Measurements from ENCODE around the gene SPACA6. TPM values are rescaled to one million over a fixed set of nuclear protein-coding genes. Genes with fewer than 3 reads are reported as not detected.
"Not testable (repeated sequence)": the region's sequence is repeated elsewhere in the genome, so short reads cannot be mapped to it uniquely, and the experiment has no call there.

SPACA6 gene
- total and polyA plus RNA-seq, 9 of the 15 experiments (the other 6 are each of a cell fraction or from before 2014, with no cell fraction given): 1.3 to 17.3 (median 6.2) TPM

- peak; percentile 40; the same call in 1 of the 2 replicates for TF ChIP-seq ZBTB7A (IDR thresholded peaks at IDR 0.05; ENCODE audit: borderline replicate concordance, control insufficient read depth, low read depth, low read length)
- TF ChIP-seq ZNF311 (CRISPR knock-in tag; IDR thresholded peaks at IDR 0.05): no peak
- TF ChIP-seq TCF15 (CRISPR knock-in tag; IDR thresholded peaks at IDR 0.05): no peak
- TF ChIP-seq ZNF695 (CRISPR knock-in tag; IDR thresholded peaks at IDR 0.05): no peak
- TF ChIP-seq MED1 (CRISPR knock-in tag; IDR thresholded peaks at IDR 0.05; ENCODE audit: borderline replicate concordance): no peak
- TF ChIP-seq ARID3A (IDR thresholded peaks at IDR 0.05; ENCODE audit: borderline replicate concordance, low read depth, low read length): no peak
These were observed at the start of gene SPACA6 (continued) for GRCh38 chr19:51693260-51693659.

GRCh38 chr19:51644636-51645271, 48.4 kb upstream of the SPACA6 start:
- FAIRE-seq (peak; percentile 19), DNase-seq (ENCODE audit: extremely low read depth in 1 of 4, low spot score in 3 of 4) (no peak), ATAC-seq (no peak)
- Histone ChIP-seq H3K9me3 (replicated peaks; ENCODE audit: control insufficient read depth, insufficient read depth, low read depth, low read length) (no peaks in the 10 kb centered on the region), H2AFZ (ENCODE audit: low read depth, low read length) (no peak overlapping the region), H3K9ac (ENCODE audit: insufficient read depth in 1 of 2, low read depth in 2 of 2, low read length in 2 of 2) (peak overlapping the region in 1 of 2 experiments; percentile 64; a peak in 1 of 4 replicates), H3K4me1 (replicated peaks in 1 of 2; ENCODE audit: control insufficient read depth in 2 of 2, insufficient read depth in 2 of 2, low read length in 2 of 2) (no peaks in the 10 kb centered on the region; a peak in 1 of 5 replicates), H3K27me3 (ENCODE audit: control insufficient read depth in 2 of 2, insufficient read depth in 2 of 2, low read length in 2 of 2) (peaks cover 20 to 42% of the 10 kb centered on the region in 2 experiments), H3K79me2 (ENCODE audit: control insufficient read depth, insufficient read depth, low read length) (no peaks in the 10 kb centered on the region), H3K4me3 (no peak overlapping the region), H3K27ac (ENCODE audit: extremely low read depth, low read depth, low read length) (no peak overlapping the region), H4K20me1 (replicated peaks; ENCODE audit: control insufficient read depth, insufficient read depth, low read length) (no peaks in the 10 kb centered on the region), H3K36me3 (ENCODE audit: control insufficient read depth, insufficient read depth, low read length) (no peaks in the 10 kb centered on the region), H3K9me1 (ENCODE audit: control insufficient read depth, insufficient read depth, low read length) (no peaks in the 10 kb centered on the region), H3K4me2 (ENCODE audit: insufficient read depth, low read length) (no peak overlapping the region)
- intact Hi-C loops (cut with micrococcal nuclease): loop anchor here (5.0 kb wide), 1 partner anchor 172 kb away; no protein-coding TSS in a partner anchor
- in situ Hi-C loops (cut with MboI): no loop called here
- no TSS peak for BruUV-seq (replicated peaks)
- POLR2A ChIA-PET: interaction anchor here (0.7 to 1.5 kb wide), 3 partner anchors 10 to 98 kb away, joined by 3 to 10 read pairs (median 5); no protein-coding TSS in a partner anchor
- CTCF ChIA-PET (ENCODE audit: low intra/inter-chr PET ratio): no interaction called here
- TF ChIP-seq PREB (CRISPR knock-in tag; IDR thresholded peaks at IDR 0.05) (no peak), ZNF232 (CRISPR knock-in tag; IDR thresholded peaks at IDR 0.05) (no peak), SIX5 (IDR thresholded peaks at IDR 0.05; ENCODE audit: borderline replicate concordance in 1 of 2, insufficient read depth in 1 of 2, low read depth in 1 of 2, low read length in 2 of 2) (no peak)
- WGBS (ENCODE audit: insufficient coverage, low coverage, missing lambda C conversion rate): 8% methylated on average over 11 of the region's 11 CpGs

GRCh38 chr19:51646730-51647129, 46.4 kb upstream of the SPACA6 start, which contains the start of gene SIGLEC14:
Gene SIGLEC14, minus strand, starts transcription at chr19:51646825. Its CDS starts 66 bp downstream, at chr19:51646759.
- not testable (repeated sequence) for H3K9ac ChIP-seq (ENCODE audit: insufficient read depth in 1 of 2, low read depth in 2 of 2, low read length in 2 of 2)

More at GRCh38 chr19:51646730-51647129, 46.4 kb upstream of the SPACA6 start, which contains the start of gene SIGLEC14:
- H4K20me1 ChIP-seq (replicated peaks; ENCODE audit: control insufficient read depth, insufficient read depth, low read length); ATAC-seq; CTCF ChIA-PET (ENCODE audit: low intra/inter-chr PET ratio); H3K4me3 ChIP-seq; H3K27ac ChIP-seq (ENCODE audit: extremely low read depth, low read depth, low read length); in situ Hi-C loops (cut with MboI); H3K79me2 ChIP-seq (ENCODE audit: control insufficient read depth, insufficient read depth, low read length); H3K36me3 ChIP-seq (ENCODE audit: control insufficient read depth, insufficient read depth, low read length); H2AFZ ChIP-seq (ENCODE audit: low read depth, low read length); H3K4me1 ChIP-seq (replicated peaks in 1 of 2; ENCODE audit: control insufficient read depth in 2 of 2, insufficient read depth in 2 of 2, low read length in 2 of 2); BruUV-seq (replicated peaks); intact Hi-C loops (cut with micrococcal nuclease); DNase-seq (ENCODE audit: extremely low read depth in 1 of 4, low spot score in 3 of 4); H3K4me2 ChIP-seq (ENCODE audit: insufficient read depth, low read length); POLR2A ChIA-PET; FAIRE-seq; H3K9me1 ChIP-seq (ENCODE audit: control insufficient read depth, insufficient read depth, low read length); H3K9me3 ChIP-seq (replicated peaks; ENCODE audit: control insufficient read depth, insufficient read depth, low read depth, low read length): not testable (repeated sequence)
- H3K27me3 ChIP-seq (ENCODE audit: control insufficient read depth in 2 of 2, insufficient read depth in 2 of 2, low read length in 2 of 2): peaks cover 20 to 44% of the 10 kb centered on the region in 2 experiments
- WGBS (ENCODE audit: insufficient coverage, low coverage, missing lambda C conversion rate): 4% methylated on average over 2 of the region's 10 CpGs
